ENCODE results near the gene AKT1. TPM values are rescaled to one million over a fixed set of nuclear protein-coding genes. Genes with fewer than 3 reads are reported as not detected.

Gene AKT1
- total and polyA plus RNA-seq, 7 donors: 86.2 to 180 (median 116) TPM

DNA sequence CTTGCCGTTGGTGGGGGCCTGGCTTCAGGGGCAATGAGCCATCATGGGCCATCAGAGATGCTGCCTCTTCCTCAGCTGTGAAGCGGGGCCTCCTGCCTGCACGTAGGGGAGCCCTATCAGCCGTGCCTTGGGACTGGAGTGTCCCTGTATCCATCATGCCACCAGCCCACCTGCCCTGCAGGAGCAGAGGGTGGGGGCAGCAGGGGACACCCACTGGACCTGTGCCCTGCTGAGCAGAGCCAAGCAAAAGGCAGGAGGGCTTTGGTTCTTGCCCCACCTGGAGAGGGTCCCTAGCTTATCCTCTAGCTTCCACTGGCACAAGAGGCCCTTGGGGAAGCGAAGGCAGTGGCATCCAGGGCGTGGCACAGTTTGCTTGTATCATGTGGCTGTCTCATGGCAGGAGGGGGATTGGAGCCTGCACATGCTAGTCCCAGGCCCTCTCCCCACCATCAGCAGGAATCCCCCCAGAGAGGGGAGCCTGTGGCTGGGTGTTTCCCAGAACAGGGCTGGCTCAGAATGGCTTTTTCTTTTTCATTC lies 61.4 kb downstream of the AKT1 start:
- H3K9me3 ChIP-seq: no peaks in the 10 kb centered on the region
- H3K4me1 ChIP-seq: peaks cover 0 to 20% (median 12%) of the 10 kb centered on the region in 4 donors
- intact Hi-C loops (cut with DNase I): no loop called here
- no peaks in the 10 kb centered on the region for H3K36me3 ChIP-seq
- no peak overlapping the region for H3K4me3 ChIP-seq
- TF ChIP-seq CTCF (IDR thresholded peaks at IDR 0.05) (no peak), EP300 (IDR thresholded peaks at IDR 0.05) (no peak)
- DNase-seq: no peak
- 82 to 90% methylated on average over 6 of the region's 6 CpGs for WGBS, 2 donors
- no peak overlapping the region for H3K27ac ChIP-seq
- H3K27me3 ChIP-seq: no peaks in the 10 kb centered on the region

- TF ChIP-seq CTCF (IDR thresholded peaks at IDR 0.05) (no peak), EP300 (IDR thresholded peaks at IDR 0.05) (no peak), POLR2AphosphoS5 (IDR thresholded peaks at IDR 0.05) (no peak), POLR2A (IDR thresholded peaks at IDR 0.05) (no peak)
- 44 to 78% methylated on average over 23 of the region's 23 CpGs for WGBS, 2 donors
- Histone ChIP-seq H3K9me3 (no peaks in the 10 kb centered on the region), H3K27me3 (peaks cover 0 to 2% (median 0%) of the 10 kb centered on the region in 3 donors), H3K4me1 (peaks cover 0 to 20% (median 12%) of the 10 kb centered on the region in 4 donors), H3K36me3 (no peaks in the 10 kb centered on the region), H3K27ac (no peak overlapping the region), H3K4me3 (no peak overlapping the region)
- intact Hi-C loops (cut with DNase I): no loop called here
- no peak for DNase-seq
Observed at GRCh38 chr14:104732931-104733681, 62.4 kb downstream of the AKT1 start.

- intact Hi-C loops (cut with DNase I): no loop called here
- TF ChIP-seq POLR2AphosphoS5 (IDR thresholded peaks at IDR 0.05) (no peak), EP300 (IDR thresholded peaks at IDR 0.05) (no peak), CTCF (IDR thresholded peaks at IDR 0.05) (no peak), POLR2A (IDR thresholded peaks at IDR 0.05) (no peak)
- peak overlapping the region in 1 of 4 donors; percentile 8 for H3K27ac ChIP-seq
- peaks cover 0 to 7% (median 0%) of the 10 kb centered on the region in 3 donors for H3K27me3 ChIP-seq
- no peaks in the 10 kb centered on the region for H3K36me3 ChIP-seq
- no peaks in the 10 kb centered on the region for H3K9me3 ChIP-seq
- WGBS, 2 donors: 24 to 66% methylated on average over 14 of the region's 14 CpGs
- no peak for DNase-seq
- H3K4me3 ChIP-seq: no peak overlapping the region
- H3K4me1 ChIP-seq: peaks cover 0 to 20% (median 12%) of the 10 kb centered on the region in 4 donors
Observed at GRCh38 chr14:104732355-104732804, 63.2 kb downstream of the AKT1 start.

- no peak overlapping the region for H3K4me3 ChIP-seq
- no peaks in the 10 kb centered on the region for H3K9me3 ChIP-seq
- WGBS, 2 donors: 90 to 93% methylated on average over 18 of the region's 18 CpGs
- H3K36me3 ChIP-seq: no peaks in the 10 kb centered on the region
- no peak for DNase-seq
- H3K27me3 ChIP-seq: peaks cover 0 to 14% (median 0%) of the 10 kb centered on the region in 3 donors
- H3K27ac ChIP-seq: peak overlapping the region in 1 of 4 donors; percentile 8
- no peak for TF ChIP-seq EP300 (IDR thresholded peaks at IDR 0.05)
- TF ChIP-seq CTCF (IDR thresholded peaks at IDR 0.05): no peak
- TF ChIP-seq POLR2AphosphoS5 (IDR thresholded peaks at IDR 0.05): no peak
- no peak for TF ChIP-seq POLR2A (IDR thresholded peaks at IDR 0.05)
- intact Hi-C loops (cut with DNase I): no loop called here
- peaks cover 0 to 17% (median 11%) of the 10 kb centered on the region in 4 donors for H3K4me1 ChIP-seq
Observed at GRCh38 chr14:104731320-104732294, 63.9 kb downstream of the AKT1 start.
